Erythroblast (primary cell): ENCODE measurements around the gene USB1.

Experiments
- GATA1 ChIP-seq: IDR thresholded peaks from 2 replicates; pipeline ENCODE4 v1.6.1; 2011; ENCODE audit warnings: low read depth, mild to moderate bottlenecking, control low read depth, low read length, moderate library complexity
- POLR2A ChIP-seq: IDR thresholded peaks from 2 replicates; pipeline ENCODE4 v1.6.1; 2011; ENCODE audit warnings: mild to moderate bottlenecking, low read length

DNA sequence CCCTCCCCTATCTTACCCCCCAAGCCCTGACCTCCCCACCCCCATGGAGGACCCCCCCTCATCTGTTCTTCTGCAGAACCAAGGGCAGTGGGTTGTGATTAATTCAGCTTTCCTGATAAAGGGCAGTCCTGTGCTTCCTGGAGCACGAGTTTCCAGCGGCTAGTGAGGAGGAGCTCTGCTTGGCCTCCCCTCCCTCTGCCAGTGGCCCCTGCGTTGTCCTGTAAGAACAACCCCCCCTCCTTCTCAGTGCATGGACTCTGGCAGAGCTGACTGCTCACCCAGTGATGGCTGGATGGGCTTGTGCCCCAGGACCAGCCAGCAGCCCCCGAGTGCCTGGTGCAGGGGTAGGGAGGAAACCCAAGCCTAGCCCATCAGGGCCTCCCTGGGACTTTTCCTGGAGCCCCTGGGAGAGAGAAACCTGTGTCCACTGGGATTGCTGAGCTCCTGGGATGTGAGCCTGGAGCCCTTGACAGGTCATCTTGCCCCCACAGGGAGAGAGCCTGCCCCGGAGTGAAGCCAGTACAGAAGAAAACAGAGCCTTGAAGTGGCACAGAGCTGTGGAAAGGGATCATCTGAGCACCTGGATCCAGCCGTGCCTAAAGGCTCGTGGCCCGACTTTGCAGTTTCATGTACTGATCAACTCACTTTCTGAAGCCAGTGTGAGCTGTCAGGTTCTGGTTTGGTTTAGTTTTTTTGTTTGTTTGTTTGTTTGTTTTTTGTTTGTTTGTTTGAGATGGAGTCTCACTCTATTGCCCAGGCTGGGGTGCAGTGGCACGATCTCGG lies 50.8 kb downstream of the USB1 start:
- TF ChIP-seq POLR2A (no peak), GATA1 (no peak)
